T-cell (primary cell): ENCODE data around the gene SPATA6L. TPM values are rescaled to one million over a fixed set of nuclear protein-coding genes. Genes with fewer than 3 reads are reported as not detected.

Experiments
- ATAC-seq, 4 experiments: fragments of 200-7000 bp in 3 of 4; fragments of 150-1000 bp in 1 of 4; cut with Tn5 transposase; replicated peaks in 1 of 4; 1 replicate in 3 of 4; 2 replicates in 1 of 4; pipeline ENCODE4 v1.10.0; 2021; ENCODE audit warnings: moderate library complexity in 3 of 4, mild to moderate bottlenecking in 2 of 4, moderate number of reproducible peaks in 1 of 4
- CTCF ChIA-PET, 2 donors: fragments of 300-600 bp; sonication (Branson Sonifier 250); formaldehyde crosslinking; loops; one replicate each; lab custom pipeline; 2022; ENCODE audit warnings: antibody characterized with exemption in 2 of 2; lab: Charles Lee
- POLR2A ChIA-PET, 2 donors: fragments of 300-600 bp; sonication (Branson Sonifier 250); formaldehyde crosslinking; loops; one replicate each; lab custom pipeline; 2022; ENCODE audit warnings: antibody characterized with exemption in 2 of 2; lab: Charles Lee
- DNase-seq, 35 experiments: peaks; one replicate each; pipeline versions ENCODE4 v3.0.0 to v3.0.0-alpha.2; 2013 to 2023
- H3K27ac ChIP-seq: one replicate; pipeline ENCODE4 v1.5.1; 2013; ENCODE audit warnings: low read length
- H3K27me3 ChIP-seq, 2 experiments: replicated peaks in 1 of 2; 1 replicate in 1 of 2; 2 replicates in 1 of 2; pipeline versions ENCODE4 v1.6.1 to v1.7.0; 2013; ENCODE audit warnings: low read length in 1 of 2, mixed read lengths in 1 of 2; ENCODE audit not compliant: control insufficient read depth in 2 of 2, insufficient read depth in 2 of 2; ENCODE audit errors: extremely low read depth in 1 of 2
- H3K36me3 ChIP-seq, 2 donors: 1 replicate in 1 of 2; 2 replicates in 1 of 2; pipeline versions ENCODE4 v1.6.1 to v1.7.0; 2013; ENCODE audit warnings: low read length in 1 of 2; ENCODE audit not compliant: control insufficient read depth in 2 of 2, insufficient read depth in 1 of 2; ENCODE audit errors: extremely low read depth in 1 of 2
- H3K4me1 ChIP-seq, 2 experiments: 1 replicate in 1 of 2; 2 replicates in 1 of 2; pipeline versions ENCODE4 v1.6.1 to v1.7.0; 2013; ENCODE audit warnings: low read length in 2 of 2, mixed read lengths in 1 of 2; ENCODE audit not compliant: insufficient read depth in 2 of 2, control insufficient read depth in 1 of 2; ENCODE audit errors: extremely low read depth in 1 of 2
- H3K4me3 ChIP-seq, 2 donors: 1 replicate in 1 of 2; 2 replicates in 1 of 2; pipeline versions ENCODE4 v1.5.1 to v1.7.0; 2013; ENCODE audit warnings: mild to moderate bottlenecking in 2 of 2, low read length in 1 of 2, moderate library complexity in 1 of 2; ENCODE audit not compliant: control insufficient read depth in 1 of 2; ENCODE audit errors: extremely low read depth in 1 of 2
- H3K9me3 ChIP-seq: 2 replicates; pipeline ENCODE4 v1.7.0; 2013
- H3K27ac Mint-ChIP-seq, 2 donors: one replicate each; pipeline ENCODE4 v1.8.0; 2020 to 2021; ENCODE audit warnings: mild to moderate bottlenecking in 2 of 2, mixed read lengths in 2 of 2
- H3K27me3 Mint-ChIP-seq, 2 donors: one replicate each; pipeline ENCODE4 v1.8.0; 2021 to 2022; ENCODE audit warnings: mixed read lengths in 2 of 2
- H3K36me3 Mint-ChIP-seq: one replicate; pipeline ENCODE4 v1.8.0; 2021; ENCODE audit warnings: mixed read lengths
- H3K4me1 Mint-ChIP-seq, 3 donors: one replicate each; pipeline ENCODE4 v1.8.0; 2020 to 2022; ENCODE audit warnings: mixed read lengths in 3 of 3, mild to moderate bottlenecking in 1 of 3
- H3K4me3 Mint-ChIP-seq, 3 donors: one replicate each; pipeline ENCODE4 v1.8.0; 2020 to 2022; ENCODE audit warnings: mild to moderate bottlenecking in 3 of 3, mixed read lengths in 3 of 3, moderate library complexity in 3 of 3
- H3K9me3 Mint-ChIP-seq, 3 donors: one replicate each; pipeline ENCODE4 v1.8.0; 2020 to 2022; ENCODE audit warnings: mixed read lengths in 3 of 3
- WGBS: methylation state at CpG from one replicate; pipeline ENCODE4 v1.1.5; 2013; ENCODE audit warnings: missing lambda C conversion rate; ENCODE audit not compliant: insufficient coverage; 5-methylcytosine and 5-hydroxymethylcytosine counted together
- total RNA-seq, 35 experiments: library from RNA in 6 of 35; stranded (reverse) in 6 of 35; fragments of 120-200 nt in 1 of 35; gene quantifications; one replicate each; pipeline versions ENCODE4 v1.2.1 to v1.2.4 and lab custom pipeline; 2013 to 2026

SPATA6L gene
- total RNA-seq, 5 donors from 2014 or later (not counting 1 experiment from before 2014, with no cell fraction given) = 1.2 to 5.2 (median 2.5) TPM

- ChIA-PET POLR2A (no interaction called here), CTCF (interaction anchor here (0.8 to 1.3 kb wide), 3 partner anchors 10 to 25 kb away, joined by 3 to 5 read pairs (median 3); partner anchors contain the start of gene CDC37L1 (in 1 of the 2))
- no peak overlapping the region for H3K27ac Mint-ChIP-seq
- peaks cover 5% of the 10 kb centered on the region for H3K36me3 Mint-ChIP-seq
- H3K27me3 Mint-ChIP-seq = peaks cover 0 to 4% of the 10 kb centered on the region in 2 donors
- Histone ChIP-seq H3K27me3 (no peaks in the 10 kb centered on the region), H3K36me3 (no peaks in the 10 kb centered on the region), H3K4me1 (peaks cover 0 to 11% of the 10 kb centered on the region in 2 experiments), H3K9me3 (no peaks in the 10 kb centered on the region), H3K27ac (no peak overlapping the region), H3K4me3 (no peak overlapping the region)
- H3K4me1 Mint-ChIP-seq = peaks cover 0 to 8% (median 7%) of the 10 kb centered on the region in 3 donors
- H3K9me3 Mint-ChIP-seq = no peaks in the 10 kb centered on the region
- DNase-seq (peak in 1 of 35 experiments; percentile 55), ATAC-seq (peak in 2 of 4 experiments; percentile 26 to 37)
- no peak overlapping the region for H3K4me3 Mint-ChIP-seq
- WGBS = 75% methylated on average over 1 of the region's 9 CpGs
Observed at GRCh38 chr9:4654084-4654483, 12.2 kb downstream of the SPATA6L start.

DNA sequence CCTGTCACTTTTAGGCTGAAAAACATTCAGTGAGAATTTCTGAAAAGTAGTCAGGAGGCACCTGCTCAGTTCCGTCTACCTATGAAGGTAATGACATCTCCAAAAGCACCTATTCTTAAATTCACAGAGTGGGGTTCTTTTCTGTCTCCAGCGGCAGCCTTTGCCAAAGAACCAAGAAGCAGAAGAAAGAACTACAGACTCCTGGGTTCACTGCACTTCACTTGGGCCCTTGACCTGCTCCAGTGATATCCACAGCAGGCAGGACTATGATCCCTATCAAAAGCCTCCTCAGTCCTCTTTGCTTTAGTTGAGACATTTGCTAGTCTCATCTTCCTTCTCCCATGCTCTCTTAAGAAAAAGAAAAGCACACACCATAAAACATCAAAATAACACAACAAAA is 23.9 kb downstream of the SPATA6L start:
- Histone ChIP-seq H3K9me3 (no peaks in the 10 kb centered on the region), H3K4me3 (no peak overlapping the region), H3K27me3 (no peaks in the 10 kb centered on the region), H3K27ac (no peak overlapping the region), H3K36me3 (no peaks in the 10 kb centered on the region), H3K4me1 (no peaks in the 10 kb centered on the region)
- H3K9me3 Mint-ChIP-seq = no peaks in the 10 kb centered on the region
- WGBS = 100% methylated on average over 2 of the region's 2 CpGs
- no peaks in the 10 kb centered on the region for H3K36me3 Mint-ChIP-seq
- H3K4me3 Mint-ChIP-seq = no peak overlapping the region
- no peaks in the 10 kb centered on the region for H3K27me3 Mint-ChIP-seq
- POLR2A ChIA-PET = no interaction called here
- ATAC-seq (no peak), DNase-seq (no peak)
- CTCF ChIA-PET = no interaction called here
- peaks cover 3 to 21% (median 17%) of the 10 kb centered on the region in 3 donors for H3K4me1 Mint-ChIP-seq
- no peak overlapping the region for H3K27ac Mint-ChIP-seq

GRCh38 chr9:4640027-4640426 is 26.3 kb downstream of the SPATA6L start:
- no peak overlapping the region for H3K27ac Mint-ChIP-seq
- no peak overlapping the region for H3K27ac ChIP-seq
- peak in 3 of 4 experiments; percentile 60 to 69 (median 66) for ATAC-seq
- no peaks in the 10 kb centered on the region for H3K36me3 ChIP-seq
- H3K4me3 ChIP-seq = no peak overlapping the region
- no peaks in the 10 kb centered on the region for H3K27me3 ChIP-seq
- ChIA-PET POLR2A (interaction anchor here in 1 of 2 donors (0.6 to 0.9 kb wide), 2 partner anchors 39 to 300 kb away, joined by 3 to 7 read pairs; partner anchors contain the start of gene CDC37L1), CTCF (interaction anchor here (0.5 to 1.8 kb wide), 21 partner anchors 10 to 1172 kb away, joined by 3 to 9 read pairs (median 3); partner anchors contain the start of genes CDC37L1 (in 2 of the 2) and PLPP6 (in 1 of the 2))
- no peaks in the 10 kb centered on the region for H3K9me3 ChIP-seq
- peaks cover 3 to 21% (median 18%) of the 10 kb centered on the region in 3 donors for H3K4me1 Mint-ChIP-seq
- no peaks in the 10 kb centered on the region for H3K4me1 ChIP-seq
- no peak overlapping the region for H3K4me3 Mint-ChIP-seq
- H3K27me3 Mint-ChIP-seq = no peaks in the 10 kb centered on the region
- H3K9me3 Mint-ChIP-seq = no peaks in the 10 kb centered on the region
- WGBS = no CpG with 5 or more reads among the region's 2 CpGs
- DNase-seq = peak; percentile 19 to 74 (median 56)
- H3K36me3 Mint-ChIP-seq = no peaks in the 10 kb centered on the region

DNA sequence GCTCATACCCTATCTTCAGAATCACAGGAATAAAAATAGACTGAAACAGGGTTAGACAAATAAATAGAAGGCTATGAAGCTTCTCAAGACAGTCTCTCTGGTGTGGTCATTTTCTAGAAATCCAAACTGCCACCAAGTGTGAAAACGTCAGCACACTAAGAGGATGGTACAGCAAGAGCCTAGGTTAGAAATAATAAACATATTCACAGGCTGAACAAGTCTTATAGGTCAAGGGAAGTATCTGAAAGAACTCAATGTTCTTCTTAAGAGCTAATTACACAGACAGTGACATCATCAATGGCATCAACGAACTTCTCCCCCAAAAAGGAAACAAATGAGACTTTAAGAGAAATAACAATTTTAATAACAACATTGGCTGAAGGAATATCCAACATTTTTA is 26.9 kb downstream of the SPATA6L start:
- POLR2A ChIA-PET = no interaction called here

GRCh38 chr9:4638968-4639367 is 27.3 kb downstream of the SPATA6L start:
- ChIA-PET POLR2A (no interaction called here), CTCF (interaction anchor here (0.6 to 1.8 kb wide), 7 partner anchors 34 to 300 kb away, joined by 3 to 9 read pairs (median 5); no protein-coding TSS in a partner anchor)
- DNase-seq = no peak
- Mint-ChIP-seq H3K27me3 (no peaks in the 10 kb centered on the region), H3K4me1 (peaks cover 3 to 21% (median 15%) of the 10 kb centered on the region in 3 donors), H3K4me3 (no peak overlapping the region), H3K27ac (no peak overlapping the region), H3K36me3 (no peaks in the 10 kb centered on the region), H3K9me3 (no peaks in the 10 kb centered on the region)
- no peaks in the 10 kb centered on the region for H3K27me3 ChIP-seq
- no peaks in the 10 kb centered on the region for H3K9me3 ChIP-seq
- H3K4me3 ChIP-seq = no peak overlapping the region
- H3K36me3 ChIP-seq = no peaks in the 10 kb centered on the region
- WGBS = 88% methylated on average over 1 of the region's 3 CpGs
- ATAC-seq = no peak
- no peaks in the 10 kb centered on the region for H3K4me1 ChIP-seq
- H3K27ac ChIP-seq = no peak overlapping the region

More for the DNA sequence above, 26.9 kb downstream of the SPATA6L start:
- Histone ChIP-seq H3K36me3 (no peaks in the 10 kb centered on the region), H3K9me3 (no peaks in the 10 kb centered on the region), H3K4me3 (no peak overlapping the region), H3K4me1 (no peaks in the 10 kb centered on the region), H3K27me3 (no peaks in the 10 kb centered on the region), H3K27ac (no peak overlapping the region)
- CTCF ChIA-PET = interaction anchor here (0.6 to 1.8 kb wide), 14 partner anchors 11 to 1171 kb away, joined by 3 to 9 read pairs (median 4); partner anchors contain the start of genes CDC37L1 (in 1 of the 2) and PLPP6 (in 1 of the 2)
- peaks cover 3 to 21% (median 15%) of the 10 kb centered on the region in 3 donors for H3K4me1 Mint-ChIP-seq
- no peaks in the 10 kb centered on the region for H3K27me3 Mint-ChIP-seq
- WGBS = no CpG with 5 or more reads among the region's 2 CpGs
- H3K9me3 Mint-ChIP-seq = no peaks in the 10 kb centered on the region
- no peak overlapping the region for H3K27ac Mint-ChIP-seq
- no peak overlapping the region for H3K4me3 Mint-ChIP-seq
- DNase-seq (no peak), ATAC-seq (peak in 1 of 4 experiments; percentile 16)
- H3K36me3 Mint-ChIP-seq = no peaks in the 10 kb centered on the region

DNA sequence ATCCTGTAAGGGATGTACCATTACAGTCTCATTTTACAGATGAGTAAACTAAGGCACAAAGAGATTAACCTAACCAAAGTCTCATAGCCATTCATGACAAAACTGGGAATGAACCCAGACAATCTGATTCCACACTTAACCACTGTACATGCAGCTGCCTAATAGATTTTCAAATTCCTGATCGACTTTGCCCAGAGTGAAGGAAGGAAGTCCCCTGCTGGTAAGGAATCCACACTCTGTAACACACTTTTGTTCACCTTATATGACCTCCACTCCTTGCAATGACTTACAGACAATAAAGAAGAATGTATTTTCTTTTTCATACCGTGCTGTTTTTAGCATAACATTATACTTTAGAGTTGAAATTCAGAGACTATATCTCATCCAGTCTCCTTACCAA is 35.4 kb downstream of the SPATA6L start:
- no peak overlapping the region for H3K27ac Mint-ChIP-seq
- H3K4me3 ChIP-seq = no peak overlapping the region
- peaks cover 0 to 4% of the 10 kb centered on the region in 2 experiments for H3K27me3 ChIP-seq
- POLR2A ChIA-PET = no interaction called here
- no peaks in the 10 kb centered on the region for H3K27me3 Mint-ChIP-seq
- WGBS = 43% methylated on average over 1 of the region's 2 CpGs
- H3K4me1 Mint-ChIP-seq = peaks cover 6 to 8% (median 7%) of the 10 kb centered on the region in 3 donors
- no peaks in the 10 kb centered on the region for H3K9me3 Mint-ChIP-seq
- H3K4me3 Mint-ChIP-seq = no peak overlapping the region
- CTCF ChIA-PET = no interaction called here
- H3K4me1 ChIP-seq = no peaks in the 10 kb centered on the region
- H3K9me3 ChIP-seq = no peaks in the 10 kb centered on the region
- ATAC-seq (no peak), DNase-seq (no peak)
- H3K36me3 Mint-ChIP-seq = no peaks in the 10 kb centered on the region
- H3K27ac ChIP-seq = no peak overlapping the region
- no peaks in the 10 kb centered on the region for H3K36me3 ChIP-seq
